Memory B cell (primary cell): Measurements from ENCODE around the gene TMEM209.
"Not testable (repeated sequence)": the region's sequence is repeated elsewhere in the genome, so short reads cannot be mapped to it uniquely, and the experiment has no call there.

ENCODE experiments used
- ATAC-seq: fragments of 150-1000 bp; cut with Tn5 transposase; 2 replicates; pipeline ENCODE4 v1.10.0; 2021; ENCODE audit warnings: low read depth, mild to moderate bottlenecking, moderate library complexity
- DNase-seq, 2 donors: peaks; one replicate each; pipeline ENCODE4 v3.0.0; 2022; ENCODE audit warnings: low spot score in 2 of 2
- H3K27ac Mint-ChIP-seq: one replicate; pipeline ENCODE4 v1.8.0; 2022; ENCODE audit warnings: mild to moderate bottlenecking, moderate library complexity, mixed read lengths
- H3K27me3 Mint-ChIP-seq: one replicate; pipeline ENCODE4 v1.8.0; 2022; ENCODE audit warnings: mixed read lengths
- H3K36me3 Mint-ChIP-seq: one replicate; pipeline ENCODE4 v1.8.0; 2022; ENCODE audit warnings: mild to moderate bottlenecking, mixed read lengths
- H3K4me1 Mint-ChIP-seq: one replicate; pipeline ENCODE4 v1.8.0; 2022; ENCODE audit warnings: mixed read lengths
- H3K4me3 Mint-ChIP-seq: one replicate; pipeline ENCODE4 v1.8.0; 2022; ENCODE audit warnings: mild to moderate bottlenecking, moderate library complexity, mixed read lengths
- H3K9me3 Mint-ChIP-seq: one replicate; pipeline ENCODE4 v1.8.0; 2022; ENCODE audit warnings: mixed read lengths

Gene TMEM209

DNA sequence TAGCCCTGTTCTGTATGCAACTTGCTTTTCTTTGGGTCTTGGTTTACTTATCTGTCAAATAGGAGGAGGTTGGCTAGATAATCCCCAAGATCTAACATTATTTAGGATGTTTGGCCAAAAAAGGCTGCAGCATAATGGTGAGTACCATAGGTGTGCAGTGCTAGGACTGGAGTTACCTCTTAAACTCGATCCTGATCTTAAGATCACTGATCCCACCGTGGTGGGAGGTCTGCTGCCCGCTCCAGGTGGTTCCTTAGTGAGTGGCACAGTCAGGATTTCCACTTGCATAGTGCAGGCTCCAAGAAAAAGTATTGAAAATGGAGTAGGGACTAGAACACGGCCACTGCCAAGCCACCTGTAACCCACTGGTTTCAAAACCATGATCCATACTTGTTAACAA lies 68.0 kb downstream of the TMEM209 start:
- DNase-seq (no peak), ATAC-seq (no peak)
- H3K4me1 Mint-ChIP-seq, result peaks cover 13% of the 10 kb centered on the region
- no peaks in the 10 kb centered on the region for H3K9me3 Mint-ChIP-seq
- no peak overlapping the region for H3K27ac Mint-ChIP-seq
- H3K36me3 Mint-ChIP-seq, result peaks cover 6% of the 10 kb centered on the region
- no peak overlapping the region for H3K4me3 Mint-ChIP-seq
- H3K27me3 Mint-ChIP-seq, result no peaks in the 10 kb centered on the region

DNA sequence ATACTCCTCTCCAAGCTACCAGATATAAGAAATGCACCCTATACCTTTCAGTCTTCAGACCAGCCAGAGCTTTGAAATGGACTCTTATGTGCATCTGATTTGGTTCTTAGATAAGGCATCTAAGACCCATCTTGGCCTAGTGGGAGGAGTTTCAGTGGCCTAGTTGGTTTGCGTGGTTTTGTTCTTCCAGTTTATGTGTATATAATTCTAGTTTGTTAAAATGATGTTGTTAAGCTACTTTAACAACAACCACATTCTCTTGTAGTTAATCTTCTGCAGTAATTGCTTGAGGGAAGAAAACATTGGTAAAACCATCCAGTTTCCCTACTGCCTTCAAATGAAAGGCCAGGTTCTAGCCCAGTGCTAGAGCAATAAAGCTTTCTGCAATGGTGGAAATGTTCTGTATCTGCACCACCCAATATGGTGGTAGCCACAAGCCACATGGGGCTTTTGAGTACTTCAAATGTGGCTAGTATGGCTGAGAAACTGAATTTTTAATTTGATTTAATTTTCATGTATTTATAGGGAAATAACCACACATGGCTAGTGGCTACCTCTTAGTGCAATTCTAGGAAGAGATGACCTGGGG lies 68.5 kb downstream of the TMEM209 start:
- peaks cover 6% of the 10 kb centered on the region for H3K36me3 Mint-ChIP-seq
- H3K27me3 Mint-ChIP-seq, result no peaks in the 10 kb centered on the region
- ATAC-seq (no peak), DNase-seq (no peak)
- H3K27ac Mint-ChIP-seq, result peak overlapping the region; percentile 42
- no peaks in the 10 kb centered on the region for H3K9me3 Mint-ChIP-seq
- peaks cover 11% of the 10 kb centered on the region for H3K4me1 Mint-ChIP-seq
- no peak overlapping the region for H3K4me3 Mint-ChIP-seq

GRCh38 chr7:130135208-130136205 lies 69.7 kb downstream of the TMEM209 start:
- Mint-ChIP-seq H3K27ac (peak overlapping the region; percentile 42), H3K27me3 (no peaks in the 10 kb centered on the region), H3K4me1 (peaks cover 9% of the 10 kb centered on the region)

DNA sequence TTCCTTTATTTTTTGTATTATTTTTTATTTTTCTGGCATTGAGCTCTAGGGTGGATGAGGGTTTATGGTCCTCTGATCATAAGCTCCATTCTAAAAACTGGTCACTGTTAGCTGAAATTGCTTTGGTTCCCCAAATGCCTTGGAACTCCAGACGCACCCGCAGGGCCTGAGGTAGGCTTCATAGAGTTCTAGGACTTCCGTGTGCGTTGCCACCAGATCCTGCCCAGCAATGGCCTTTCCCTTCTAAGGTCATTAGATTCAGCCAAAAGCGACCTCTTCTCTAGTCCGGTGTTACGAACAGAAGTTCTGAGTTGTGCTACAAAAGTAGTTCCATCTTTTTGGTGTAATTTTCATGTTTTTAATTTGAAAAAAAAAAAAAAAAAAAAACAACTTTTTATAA lies 70.5 kb downstream of the TMEM209 start:
- H3K36me3 Mint-ChIP-seq, result peaks cover 15% of the 10 kb centered on the region
- DNase-seq, result no peak

More at GRCh38 chr7:130135208-130136205, 69.7 kb downstream of the TMEM209 start:
- no peak for DNase-seq
- Mint-ChIP-seq H3K9me3 (no peaks in the 10 kb centered on the region), H3K4me3 (no peak overlapping the region), H3K36me3 (peaks cover 12% of the 10 kb centered on the region)
- no peak for ATAC-seq

DNA sequence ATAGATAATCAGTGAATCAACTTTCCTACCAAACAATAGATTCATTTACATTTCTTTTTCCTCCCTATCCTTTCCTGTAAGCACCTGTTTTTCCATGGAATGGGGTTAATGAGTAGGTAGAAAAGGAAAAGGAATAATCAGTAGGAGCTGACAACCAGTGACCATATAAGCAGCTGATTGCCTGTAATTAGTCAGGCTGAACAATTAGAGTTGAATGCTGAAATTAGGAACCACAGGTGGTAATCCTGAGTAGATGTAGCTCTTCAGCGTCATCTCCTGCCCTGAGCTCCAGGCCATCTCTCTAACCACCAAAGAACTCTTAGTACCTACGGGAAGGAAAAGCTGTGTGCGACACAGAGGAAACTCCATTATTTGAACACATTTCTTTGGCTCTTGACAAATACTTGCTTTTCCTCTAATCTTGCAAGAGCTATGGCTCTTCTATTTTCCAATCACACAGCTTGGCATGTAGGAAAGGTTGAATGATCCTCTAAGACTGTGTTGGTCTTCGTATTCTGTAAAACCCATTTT lies 71.0 kb downstream of the TMEM209 start:
- Mint-ChIP-seq H3K4me3 (no peak overlapping the region), H3K9me3 (no peaks in the 10 kb centered on the region), H3K36me3 (peaks cover 17% of the 10 kb centered on the region), H3K4me1 (peaks cover 5% of the 10 kb centered on the region), H3K27me3 (no peaks in the 10 kb centered on the region), H3K27ac (no peak overlapping the region)
- DNase-seq (no peak), ATAC-seq (no peak)

More for the DNA sequence above, 70.5 kb downstream of the TMEM209 start:
- Mint-ChIP-seq H3K9me3 (no peaks in the 10 kb centered on the region), H3K27me3 (no peaks in the 10 kb centered on the region), H3K4me1 (peaks cover 5% of the 10 kb centered on the region), H3K4me3 (no peak overlapping the region), H3K27ac (no peak overlapping the region)
- ATAC-seq, result no peak

- DNase-seq, result no peak
- H3K4me1 Mint-ChIP-seq, result peaks cover 5% of the 10 kb centered on the region
- no peak overlapping the region for H3K27ac Mint-ChIP-seq
- ATAC-seq, result no peak
- peaks cover 20% of the 10 kb centered on the region for H3K36me3 Mint-ChIP-seq
- no peak overlapping the region for H3K4me3 Mint-ChIP-seq
- no peaks in the 10 kb centered on the region for H3K9me3 Mint-ChIP-seq
- no peaks in the 10 kb centered on the region for H3K27me3 Mint-ChIP-seq
Measured at GRCh38 chr7:130133029-130133782, 72.0 kb downstream of the TMEM209 start.

DNA sequence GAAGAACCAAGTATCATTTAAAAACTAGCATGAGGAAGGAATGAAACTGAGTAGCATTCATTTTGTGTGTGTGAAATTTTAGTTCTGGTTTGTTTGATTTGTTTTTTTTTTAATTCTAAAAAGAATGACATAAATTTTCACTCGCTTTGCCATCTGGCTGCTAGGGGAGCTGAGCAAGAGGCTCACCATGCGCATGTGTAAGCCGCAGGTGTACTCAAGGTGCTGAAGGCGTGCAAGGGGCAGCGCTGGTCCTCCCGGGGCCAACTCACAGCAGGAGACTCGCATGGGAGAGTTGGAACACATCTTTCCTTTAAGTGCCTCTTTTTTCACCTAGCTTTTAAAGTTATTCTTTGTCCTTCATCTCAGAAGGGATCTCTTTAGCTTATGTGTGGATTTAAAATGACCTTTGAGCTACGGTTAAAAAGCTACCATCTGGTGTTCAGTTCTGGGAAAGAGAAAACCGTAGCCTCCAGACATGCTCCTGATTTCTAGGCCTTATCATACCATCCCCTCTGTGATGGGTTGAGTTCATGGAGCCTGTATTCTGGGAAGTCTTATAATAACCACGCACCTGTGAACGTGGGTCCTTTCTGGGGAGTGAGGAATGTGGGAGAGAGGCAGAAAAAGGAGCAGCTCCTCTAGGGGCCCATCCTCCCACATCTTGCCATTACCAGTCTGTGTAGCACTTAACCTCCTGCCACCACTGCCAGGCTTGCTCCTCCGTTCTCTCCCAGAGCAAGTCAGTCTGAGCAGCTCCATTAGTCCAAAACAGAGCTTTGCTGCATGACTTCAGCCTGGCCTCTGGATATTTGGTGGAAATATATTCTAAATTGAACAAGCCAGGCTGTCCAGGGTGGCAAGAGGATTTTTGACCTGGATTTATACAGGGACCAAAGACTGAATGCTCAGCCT lies 73.0 kb downstream of the TMEM209 start:
- DNase-seq, result no peak

DNA sequence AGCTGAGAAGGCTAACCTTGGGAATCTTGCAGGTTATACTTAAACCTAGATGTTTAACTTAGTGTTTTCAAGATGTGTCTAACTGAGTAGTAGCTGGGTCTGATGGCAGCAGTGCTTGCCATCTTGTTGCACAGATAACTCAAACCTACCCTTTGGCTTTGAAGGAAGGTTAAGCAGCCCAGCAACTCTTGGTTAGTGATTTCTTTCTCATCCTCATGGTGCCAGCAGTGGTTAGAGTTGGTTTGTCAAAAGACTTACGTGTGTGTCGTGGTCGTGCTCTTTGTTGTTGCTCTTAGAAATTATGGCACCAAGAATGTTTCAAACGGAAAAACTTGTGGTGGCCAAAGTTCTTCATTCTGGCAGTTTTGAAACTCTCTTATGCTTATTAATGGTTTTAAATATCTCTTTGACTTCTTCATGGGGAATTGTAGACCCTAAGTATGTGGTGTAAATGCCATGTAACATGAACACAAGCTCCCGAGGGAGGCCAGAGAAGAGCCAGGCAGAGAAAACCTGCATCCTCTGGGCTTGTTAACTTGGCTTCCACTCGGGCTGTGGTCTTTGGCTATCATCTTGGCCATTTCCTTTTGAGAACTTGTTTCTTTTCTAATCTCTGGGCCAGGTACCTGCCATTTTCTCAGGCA lies 73.9 kb downstream of the TMEM209 start:
- peaks cover 5% of the 10 kb centered on the region for H3K4me1 Mint-ChIP-seq
- no peaks in the 10 kb centered on the region for H3K27me3 Mint-ChIP-seq
- no peak for DNase-seq
- H3K9me3 Mint-ChIP-seq, result no peaks in the 10 kb centered on the region
- H3K4me3 Mint-ChIP-seq, result no peak overlapping the region
- H3K27ac Mint-ChIP-seq, result peak overlapping the region; percentile 43
- ATAC-seq, result no peak
- peaks cover 23% of the 10 kb centered on the region for H3K36me3 Mint-ChIP-seq

More for the DNA sequence above, 73.0 kb downstream of the TMEM209 start:
- H3K4me3 Mint-ChIP-seq, result no peak overlapping the region
- H3K4me1 Mint-ChIP-seq, result peaks cover 5% of the 10 kb centered on the region
- no peak overlapping the region for H3K27ac Mint-ChIP-seq
- ATAC-seq, result no peak
- H3K27me3 Mint-ChIP-seq, result no peaks in the 10 kb centered on the region
- no peaks in the 10 kb centered on the region for H3K9me3 Mint-ChIP-seq
- peaks cover 20% of the 10 kb centered on the region for H3K36me3 Mint-ChIP-seq

DNA sequence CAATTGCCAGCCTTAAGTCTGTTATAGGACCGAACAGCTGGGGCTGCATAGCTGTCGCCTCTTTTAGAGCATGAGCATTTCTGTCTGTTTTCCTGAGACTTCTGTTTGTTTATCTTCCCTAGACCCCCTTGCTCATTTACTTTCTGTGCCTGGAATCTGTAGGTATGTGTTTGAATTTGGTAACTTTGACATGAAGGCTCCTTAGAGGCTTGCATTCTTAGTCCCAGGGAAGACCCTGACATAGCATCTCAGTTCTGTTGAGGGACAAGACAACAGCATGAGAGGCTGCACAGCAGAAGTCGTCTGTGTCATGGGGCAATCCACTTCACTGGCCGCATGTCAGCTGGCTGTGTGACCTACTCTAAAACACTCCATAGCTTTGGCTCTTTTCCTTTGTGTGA lies 76.2 kb downstream of the TMEM209 start:
- no peak overlapping the region for H3K27ac Mint-ChIP-seq
- DNase-seq (no peak), ATAC-seq (no peak)
- no peaks in the 10 kb centered on the region for H3K9me3 Mint-ChIP-seq
- no peaks in the 10 kb centered on the region for H3K4me1 Mint-ChIP-seq
- H3K4me3 Mint-ChIP-seq, result no peak overlapping the region
- H3K36me3 Mint-ChIP-seq, result peaks cover 18% of the 10 kb centered on the region
- H3K27me3 Mint-ChIP-seq, result no peaks in the 10 kb centered on the region

DNA sequence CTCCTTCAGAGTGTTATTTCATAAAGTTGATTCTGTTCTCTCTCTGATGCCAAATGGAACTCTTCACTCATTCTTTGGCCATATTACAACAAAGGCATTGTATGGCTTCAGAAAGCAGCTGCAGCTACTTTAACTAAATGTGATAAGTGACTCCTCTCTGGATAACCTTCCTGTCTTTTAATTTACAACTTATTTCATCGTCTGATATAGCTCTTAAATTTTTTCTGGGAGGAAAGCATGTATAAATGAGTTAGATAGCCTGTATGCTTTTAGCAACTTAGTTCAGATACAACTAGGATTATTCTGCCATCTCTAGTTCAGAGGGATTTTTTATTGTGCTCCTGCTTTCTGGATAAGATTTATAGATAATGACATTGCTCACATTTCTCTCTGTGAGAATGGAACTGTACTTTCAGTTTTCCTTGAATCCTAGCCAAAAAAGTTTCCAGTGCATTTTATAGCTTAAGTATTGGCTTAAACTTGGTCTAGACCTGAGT lies 77.3 kb downstream of the TMEM209 start:
- Mint-ChIP-seq H3K4me1 (no peaks in the 10 kb centered on the region), H3K36me3 (peaks cover 20% of the 10 kb centered on the region), H3K4me3 (no peak overlapping the region), H3K9me3 (no peaks in the 10 kb centered on the region), H3K27ac (no peak overlapping the region), H3K27me3 (no peaks in the 10 kb centered on the region)
- DNase-seq, result no peak
- ATAC-seq, result no peak

DNA sequence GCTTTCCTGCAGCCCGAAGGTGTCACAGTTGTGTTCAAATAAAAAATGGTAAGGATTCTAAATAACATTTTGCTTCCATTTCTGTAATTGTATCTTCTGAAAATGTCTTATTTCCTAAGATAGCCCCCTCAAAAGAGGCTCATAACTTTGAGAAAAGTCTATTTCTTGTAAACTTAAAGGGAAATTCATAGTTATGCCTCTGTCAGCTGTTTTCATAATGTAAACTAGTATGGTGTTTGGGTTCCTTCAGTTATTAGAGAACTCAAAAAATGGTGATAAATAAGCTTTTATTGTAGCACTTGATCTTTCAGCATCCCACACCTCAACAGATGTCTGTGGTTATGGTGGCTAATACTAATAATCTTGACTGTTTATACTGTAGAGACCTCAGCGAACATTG lies 77.8 kb downstream of the TMEM209 start:
- no peaks in the 10 kb centered on the region for H3K27me3 Mint-ChIP-seq
- peaks cover 25% of the 10 kb centered on the region for H3K36me3 Mint-ChIP-seq

DNA sequence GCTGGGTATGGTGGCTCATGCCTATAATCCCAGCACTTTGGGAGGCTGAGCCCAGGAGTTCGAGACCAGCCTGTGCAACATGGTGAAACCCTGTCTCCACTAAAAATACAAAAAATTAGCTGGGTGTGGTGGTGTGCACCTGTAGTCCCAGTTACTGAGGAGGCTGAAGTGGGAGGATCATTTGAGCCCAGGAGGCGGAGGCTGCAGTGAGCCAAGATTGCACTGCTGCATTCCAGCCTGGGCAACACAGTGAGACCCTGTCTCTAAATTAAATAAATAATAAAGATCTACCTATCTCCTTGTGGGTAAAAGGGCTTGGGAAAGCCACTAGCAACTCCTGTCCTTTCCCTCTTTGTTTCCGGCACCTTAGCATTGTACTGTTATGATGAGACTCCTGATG lies 78.4 kb downstream of the TMEM209 start:
- H3K9me3 Mint-ChIP-seq, H3K4me1 Mint-ChIP-seq, H3K27me3 Mint-ChIP-seq, H3K27ac Mint-ChIP-seq, ATAC-seq, DNase-seq, H3K4me3 Mint-ChIP-seq: not testable (repeated sequence)
- H3K36me3 Mint-ChIP-seq, result peaks cover 29% of the 10 kb centered on the region

More for the DNA sequence above, 77.8 kb downstream of the TMEM209 start:
- H3K27ac Mint-ChIP-seq, result no peak overlapping the region
- no peaks in the 10 kb centered on the region for H3K9me3 Mint-ChIP-seq
- no peaks in the 10 kb centered on the region for H3K4me1 Mint-ChIP-seq
- ATAC-seq (no peak), DNase-seq (no peak)
- no peak overlapping the region for H3K4me3 Mint-ChIP-seq
